Neural progenitor cell (in vitro differentiated cells): Measurements from ENCODE around the gene CIITA. TPM values are rescaled to one million over a fixed set of nuclear protein-coding genes. Genes with fewer than 3 reads are reported as not detected.

Experiments used
- DNase-seq: peaks from one replicate; pipeline ENCODE4 v3.0.0-alpha.2; 2016; ENCODE audit warnings: low spot score
- H2AFZ ChIP-seq: fragments of 200-600 bp; sonication (generic); replicated peaks from 2 replicates; pipeline ENCODE4 v1.6.1; 2016; ENCODE audit warnings: antibody characterized with exemption
- H3F3A ChIP-seq: fragments of 200-600 bp; sonication (generic); 2 replicates; pipeline ENCODE4 v1.6.1; 2016; ENCODE audit warnings: antibody characterized with exemption, low read depth
- H3K27ac ChIP-seq: fragments of 200-600 bp; sonication (generic); 2 replicates; pipeline ENCODE4 v1.5.1; 2016; ENCODE audit warnings: mild to moderate bottlenecking
- H3K27me3 ChIP-seq: fragments of 200-600 bp; sonication (generic); 2 replicates; pipeline ENCODE4 v1.6.1; 2016; ENCODE audit warnings: mild to moderate bottlenecking, moderate library complexity
- H3K36me3 ChIP-seq: fragments of 200-600 bp; sonication (generic); 2 replicates; pipeline ENCODE4 v1.5.1; 2016
- H3K4me1 ChIP-seq: fragments of 200-600 bp; sonication (generic); 2 replicates; pipeline ENCODE4 v1.6.1; 2016; ENCODE audit warnings: mixed run types
- H3K4me2 ChIP-seq: fragments of 200-600 bp; sonication (generic); 2 replicates; pipeline ENCODE4 v1.6.1; 2016
- H3K4me3 ChIP-seq: fragments of 200-600 bp; sonication (generic); 2 replicates; pipeline ENCODE4 v1.5.1; 2016
- H3K79me2 ChIP-seq: fragments of 200-600 bp; sonication (generic); 2 replicates; pipeline ENCODE4 v1.6.1; 2016; ENCODE audit warnings: low read depth
- H3K9ac ChIP-seq: fragments of 200-600 bp; sonication (generic); 2 replicates; pipeline ENCODE4 v1.6.1; 2016
- H3K9me3 ChIP-seq: fragments of 200-600 bp; sonication (generic); 2 replicates; pipeline ENCODE4 v1.5.1; 2016; ENCODE audit warnings: low read depth
- H4K20me1 ChIP-seq: fragments of 200-600 bp; sonication (generic); 2 replicates; pipeline ENCODE4 v1.6.1; 2016; ENCODE audit warnings: low read depth
- H3K27ac Mint-ChIP-seq: 3 replicates; pipeline ENCODE4 v1.8.0; 2021; ENCODE audit warnings: mixed read lengths
- H3K27me3 Mint-ChIP-seq: 2 replicates; pipeline ENCODE4 v1.8.0; 2022; ENCODE audit warnings: low read depth, mild to moderate bottlenecking, inconsistent platforms, moderate library complexity, mixed read lengths; ENCODE audit not compliant: insufficient read depth
- H3K36me3 Mint-ChIP-seq: 3 replicates; pipeline ENCODE4 v1.8.0; 2021; ENCODE audit warnings: mixed read lengths
- H3K4me1 Mint-ChIP-seq: 3 replicates; pipeline ENCODE4 v1.8.0; 2021; ENCODE audit warnings: mixed read lengths
- H3K4me3 Mint-ChIP-seq: 3 replicates; pipeline ENCODE4 v1.8.0; 2021; ENCODE audit warnings: mild to moderate bottlenecking, moderate library complexity, mixed read lengths
- H3K9me3 Mint-ChIP-seq: 3 replicates; pipeline ENCODE4 v1.8.0; 2020; ENCODE audit warnings: mixed read lengths
- EZH2 ChIP-seq: fragments of 200-600 bp; sonication (generic); IDR thresholded peaks from 2 replicates; pipeline ENCODE4 v1.6.1; 2017; ENCODE audit warnings: antibody characterized with exemption, mild to moderate bottlenecking, moderate library complexity
- EZH2phosphoT487 ChIP-seq: fragments of 200-600 bp; sonication (generic); IDR thresholded peaks from 2 replicates; pipeline ENCODE4 v1.6.1; 2017; ENCODE audit warnings: antibody characterized with exemption
- total RNA-seq: library from RNA; depleted of rRNA; stranded (reverse); fragments of >200 nt; gene quantifications from 2 replicates; pipeline ENCODE4 v1.2.3, GENCODE V29; 2015; ENCODE audit warnings: low replicate concordance
- TF ChIP-seq, protein P1 (sequence below): fragments of 200-600 bp; sonication (generic); IDR thresholded peaks from 2 replicates; pipeline ENCODE4 v1.5.1; 2017; ENCODE audit warnings: antibody characterized with exemption, mild to moderate bottlenecking

CIITA gene
- total RNA-seq, 1 donor from 2014 or later: not detected

DNA sequence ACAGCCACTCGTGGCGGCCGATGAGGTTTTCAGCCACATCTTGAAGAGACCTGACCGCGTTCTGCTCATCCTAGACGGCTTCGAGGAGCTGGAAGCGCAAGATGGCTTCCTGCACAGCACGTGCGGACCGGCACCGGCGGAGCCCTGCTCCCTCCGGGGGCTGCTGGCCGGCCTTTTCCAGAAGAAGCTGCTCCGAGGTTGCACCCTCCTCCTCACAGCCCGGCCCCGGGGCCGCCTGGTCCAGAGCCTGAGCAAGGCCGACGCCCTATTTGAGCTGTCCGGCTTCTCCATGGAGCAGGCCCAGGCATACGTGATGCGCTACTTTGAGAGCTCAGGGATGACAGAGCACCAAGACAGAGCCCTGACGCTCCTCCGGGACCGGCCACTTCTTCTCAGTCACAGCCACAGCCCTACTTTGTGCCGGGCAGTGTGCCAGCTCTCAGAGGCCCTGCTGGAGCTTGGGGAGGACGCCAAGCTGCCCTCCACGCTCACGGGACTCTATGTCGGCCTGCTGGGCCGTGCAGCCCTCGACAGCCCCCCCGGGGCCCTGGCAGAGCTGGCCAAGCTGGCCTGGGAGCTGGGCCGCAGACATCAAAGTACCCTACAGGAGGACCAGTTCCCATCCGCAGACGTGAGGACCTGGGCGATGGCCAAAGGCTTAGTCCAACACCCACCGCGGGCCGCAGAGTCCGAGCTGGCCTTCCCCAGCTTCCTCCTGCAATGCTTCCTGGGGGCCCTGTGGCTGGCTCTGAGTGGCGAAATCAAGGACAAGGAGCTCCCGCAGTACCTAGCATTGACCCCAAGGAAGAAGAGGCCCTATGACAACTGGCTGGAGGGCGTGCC, 30.1 kb downstream of the CIITA start:
- H3K4me1 Mint-ChIP-seq: no peaks in the 10 kb centered on the region
- no peak overlapping the region for H3K27ac ChIP-seq

DNA sequence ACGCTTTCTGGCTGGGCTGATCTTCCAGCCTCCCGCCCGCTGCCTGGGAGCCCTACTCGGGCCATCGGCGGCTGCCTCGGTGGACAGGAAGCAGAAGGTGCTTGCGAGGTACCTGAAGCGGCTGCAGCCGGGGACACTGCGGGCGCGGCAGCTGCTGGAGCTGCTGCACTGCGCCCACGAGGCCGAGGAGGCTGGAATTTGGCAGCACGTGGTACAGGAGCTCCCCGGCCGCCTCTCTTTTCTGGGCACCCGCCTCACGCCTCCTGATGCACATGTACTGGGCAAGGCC, 30.7 kb downstream of the CIITA start:
- Histone ChIP-seq H3K4me3 (no peak overlapping the region), H3K4me1 (no peaks in the 10 kb centered on the region), H3K27ac (no peak overlapping the region), H4K20me1 (no peaks in the 10 kb centered on the region), H3K79me2 (no peaks in the 10 kb centered on the region), H3K4me2 (no peak overlapping the region), H3K9ac (no peak overlapping the region), H3K9me3 (no peaks in the 10 kb centered on the region), H3K36me3 (no peaks in the 10 kb centered on the region), H3K27me3 (no peaks in the 10 kb centered on the region), H2AFZ (no peak overlapping the region), H3F3A (no peaks in the 10 kb centered on the region)
- no peak for DNase-seq
- Mint-ChIP-seq H3K36me3 (no peaks in the 10 kb centered on the region), H3K9me3 (peaks cover 7% of the 10 kb centered on the region), H3K27ac (no peak overlapping the region), H3K4me1 (no peaks in the 10 kb centered on the region), H3K4me3 (no peak overlapping the region), H3K27me3 (peaks cover 8% of the 10 kb centered on the region)
- TF ChIP-seq EZH2phosphoT487: no peak
- TF ChIP-seq, protein P1, sequence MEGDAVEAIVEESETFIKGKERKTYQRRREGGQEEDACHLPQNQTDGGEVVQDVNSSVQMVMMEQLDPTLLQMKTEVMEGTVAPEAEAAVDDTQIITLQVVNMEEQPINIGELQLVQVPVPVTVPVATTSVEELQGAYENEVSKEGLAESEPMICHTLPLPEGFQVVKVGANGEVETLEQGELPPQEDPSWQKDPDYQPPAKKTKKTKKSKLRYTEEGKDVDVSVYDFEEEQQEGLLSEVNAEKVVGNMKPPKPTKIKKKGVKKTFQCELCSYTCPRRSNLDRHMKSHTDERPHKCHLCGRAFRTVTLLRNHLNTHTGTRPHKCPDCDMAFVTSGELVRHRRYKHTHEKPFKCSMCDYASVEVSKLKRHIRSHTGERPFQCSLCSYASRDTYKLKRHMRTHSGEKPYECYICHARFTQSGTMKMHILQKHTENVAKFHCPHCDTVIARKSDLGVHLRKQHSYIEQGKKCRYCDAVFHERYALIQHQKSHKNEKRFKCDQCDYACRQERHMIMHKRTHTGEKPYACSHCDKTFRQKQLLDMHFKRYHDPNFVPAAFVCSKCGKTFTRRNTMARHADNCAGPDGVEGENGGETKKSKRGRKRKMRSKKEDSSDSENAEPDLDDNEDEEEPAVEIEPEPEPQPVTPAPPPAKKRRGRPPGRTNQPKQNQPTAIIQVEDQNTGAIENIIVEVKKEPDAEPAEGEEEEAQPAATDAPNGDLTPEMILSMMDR: no peak
- TF ChIP-seq EZH2: no peak

More for the DNA sequence above, 30.1 kb downstream of the CIITA start:
- Histone ChIP-seq H3K79me2 (no peaks in the 10 kb centered on the region), H3K4me1 (no peaks in the 10 kb centered on the region), H3K27me3 (no peaks in the 10 kb centered on the region), H4K20me1 (no peaks in the 10 kb centered on the region), H3K9me3 (no peaks in the 10 kb centered on the region), H3K36me3 (no peaks in the 10 kb centered on the region), H3K4me3 (no peak overlapping the region), H2AFZ (no peak overlapping the region), H3K9ac (no peak overlapping the region), H3K4me2 (no peak overlapping the region), H3F3A (no peaks in the 10 kb centered on the region)
- no peak for TF ChIP-seq EZH2
- TF ChIP-seq, protein P1: no peak
- no peak for TF ChIP-seq EZH2phosphoT487
- DNase-seq: no peak
- Mint-ChIP-seq H3K9me3 (peaks cover 9% of the 10 kb centered on the region), H3K27me3 (peaks cover 9% of the 10 kb centered on the region), H3K36me3 (no peaks in the 10 kb centered on the region), H3K4me3 (no peak overlapping the region), H3K27ac (no peak overlapping the region)

DNA sequence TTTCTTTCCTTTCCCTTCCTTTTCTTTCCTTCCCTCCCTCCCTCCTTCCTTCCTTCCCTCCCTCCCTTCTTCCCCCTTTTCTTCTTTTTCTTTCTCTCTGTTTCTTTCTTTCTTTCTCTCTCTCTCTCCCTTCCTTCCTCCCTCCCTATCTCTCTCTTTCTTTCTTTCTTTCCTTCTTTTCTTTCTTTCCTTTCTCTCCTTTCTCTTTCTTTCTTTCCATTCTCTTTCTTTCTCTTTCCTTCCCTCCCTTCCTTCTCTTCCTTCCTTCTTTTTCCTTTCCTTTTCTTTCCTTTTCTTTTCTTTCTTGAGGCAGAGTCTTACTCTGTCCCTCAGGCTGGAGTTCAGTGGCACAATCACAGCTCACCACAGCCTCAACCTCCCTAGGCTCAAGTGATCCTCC, 34.3 kb downstream of the CIITA start:
- Histone ChIP-seq H4K20me1 (no peaks in the 10 kb centered on the region), H3K36me3 (no peaks in the 10 kb centered on the region), H3F3A (no peaks in the 10 kb centered on the region), H3K9me3 (no peaks in the 10 kb centered on the region), H3K79me2 (no peaks in the 10 kb centered on the region), H3K4me3 (no peak overlapping the region), H2AFZ (no peak overlapping the region), H3K9ac (no peak overlapping the region), H3K4me1 (no peaks in the 10 kb centered on the region), H3K27ac (no peak overlapping the region), H3K27me3 (no peaks in the 10 kb centered on the region), H3K4me2 (no peak overlapping the region)
- H3K27ac Mint-ChIP-seq: no peak overlapping the region
- H3K36me3 Mint-ChIP-seq: no peaks in the 10 kb centered on the region
- TF ChIP-seq, protein P1: no peak
- TF ChIP-seq EZH2phosphoT487 (no peak), EZH2 (no peak)
- no peaks in the 10 kb centered on the region for H3K9me3 Mint-ChIP-seq
- no peak for DNase-seq
- no peaks in the 10 kb centered on the region for H3K4me1 Mint-ChIP-seq
- H3K4me3 Mint-ChIP-seq: no peak overlapping the region
- peaks cover 4% of the 10 kb centered on the region for H3K27me3 Mint-ChIP-seq
